ENCODE measurements around the gene SESN3. TPM values are rescaled to one million over a fixed set of nuclear protein-coding genes. Genes with fewer than 3 reads are reported as not detected.
"Not testable (repeated sequence)": the region's sequence is repeated elsewhere in the genome, so short reads cannot be mapped to it uniquely, and the experiment has no call there.

The SESN3 gene
- total RNA-seq, 1 donor from 2014 or later = 6.0 TPM

GRCh38 chr11:95254131-95254704 is 23.2 kb upstream of the SESN3 start:
- peak; percentile 94 for ATAC-seq
- intact Hi-C loops (cut with DNase I) = no loop called here

GRCh38 chr11:95253141-95253540 is 22.1 kb upstream of the SESN3 start:
- DNase-seq (ENCODE audit: missing footprints) = no peak
- intact Hi-C loops (cut with DNase I) = no loop called here
- no peak for ATAC-seq

More at GRCh38 chr11:95254131-95254704, 23.2 kb upstream of the SESN3 start:
- peak; percentile 82 for DNase-seq (ENCODE audit: missing footprints)

GRCh38 chr11:95252586-95252985 is 21.6 kb upstream of the SESN3 start:
- intact Hi-C loops (cut with DNase I) = no loop called here
- no peak for ATAC-seq

GRCh38 chr11:95251896-95252295 is 20.9 kb upstream of the SESN3 start:
- ATAC-seq; intact Hi-C loops (cut with DNase I); DNase-seq (ENCODE audit: missing footprints): not testable (repeated sequence)

More at GRCh38 chr11:95252586-95252985, 21.6 kb upstream of the SESN3 start:
- DNase-seq (ENCODE audit: missing footprints) = no peak

GRCh38 chr11:95248666-95249467 is 17.9 kb upstream of the SESN3 start:
- ATAC-seq = no peak
- intact Hi-C loops (cut with DNase I) = no loop called here
- DNase-seq (ENCODE audit: missing footprints) = no peak

DNA sequence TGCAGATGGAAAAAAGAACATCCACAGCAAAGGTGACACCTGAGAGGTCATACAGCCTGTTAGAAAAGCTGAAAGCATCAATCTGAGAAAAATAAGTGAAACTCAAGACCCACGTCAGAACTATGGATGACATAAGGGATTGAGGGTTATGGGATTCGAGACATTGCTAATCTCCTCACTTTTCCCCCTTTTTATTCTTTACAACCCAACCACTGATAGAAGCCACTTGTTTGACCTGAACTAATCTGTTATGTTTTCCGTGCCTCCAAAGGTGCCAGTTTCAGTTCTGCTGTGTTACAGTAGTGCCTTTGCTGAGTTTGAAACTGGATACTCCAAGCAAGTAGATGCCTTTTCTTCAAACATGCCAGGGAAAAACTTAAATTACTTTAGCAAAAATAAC is 16.9 kb upstream of the SESN3 start:
- ATAC-seq (no peak), DNase-seq (ENCODE audit: missing footprints) (no peak)
- intact Hi-C loops (cut with DNase I) = no loop called here

GRCh38 chr11:95247127-95247684 is 16.2 kb upstream of the SESN3 start:
- intact Hi-C loops (cut with DNase I) = no loop called here
- ATAC-seq (no peak), DNase-seq (ENCODE audit: missing footprints) (no peak)

DNA sequence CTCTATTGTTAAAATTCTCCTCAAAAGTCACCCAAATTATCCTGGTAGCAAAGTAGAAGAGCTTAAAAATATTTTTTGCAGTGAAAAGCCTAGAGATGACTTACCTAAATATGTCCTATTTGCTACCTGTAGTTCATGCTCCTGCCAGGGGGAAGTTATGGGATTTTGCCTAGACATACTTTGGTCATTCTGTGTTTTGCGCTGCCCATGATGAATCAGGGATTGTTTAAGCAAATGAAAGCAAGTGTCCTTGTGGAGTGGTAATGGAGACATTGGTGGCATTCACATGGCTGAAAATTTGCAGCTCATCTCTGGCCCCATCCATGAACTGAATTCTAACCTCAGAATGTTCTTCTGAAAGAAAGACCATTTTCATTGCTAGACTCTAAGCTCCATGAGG is 14.6 kb upstream of the SESN3 start:
- intact Hi-C loops (cut with DNase I) = no loop called here
- no peak for DNase-seq (ENCODE audit: missing footprints)
- no peak for ATAC-seq

DNA sequence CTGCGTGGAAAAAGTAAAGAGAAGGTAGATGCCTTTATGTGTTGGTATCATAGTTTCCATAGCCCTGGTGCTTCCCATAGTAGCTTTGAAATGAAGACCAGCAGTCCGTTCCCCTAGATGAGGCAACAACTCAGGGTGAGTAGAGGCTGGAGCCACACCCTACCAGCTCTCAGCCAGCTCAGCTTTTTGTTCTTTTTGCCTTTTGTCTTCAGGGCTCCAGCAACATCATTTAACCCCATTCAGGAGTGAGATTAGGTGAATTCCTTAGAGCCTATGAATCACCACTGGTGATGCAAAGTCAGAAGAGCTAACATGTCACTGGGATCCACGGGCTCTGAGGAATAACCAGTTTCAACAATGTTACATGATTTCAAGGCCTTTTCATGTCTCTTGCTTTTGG is 14.0 kb upstream of the SESN3 start:
- DNase-seq (ENCODE audit: missing footprints) (no peak), ATAC-seq (no peak)
- intact Hi-C loops (cut with DNase I) = no loop called here

DNA sequence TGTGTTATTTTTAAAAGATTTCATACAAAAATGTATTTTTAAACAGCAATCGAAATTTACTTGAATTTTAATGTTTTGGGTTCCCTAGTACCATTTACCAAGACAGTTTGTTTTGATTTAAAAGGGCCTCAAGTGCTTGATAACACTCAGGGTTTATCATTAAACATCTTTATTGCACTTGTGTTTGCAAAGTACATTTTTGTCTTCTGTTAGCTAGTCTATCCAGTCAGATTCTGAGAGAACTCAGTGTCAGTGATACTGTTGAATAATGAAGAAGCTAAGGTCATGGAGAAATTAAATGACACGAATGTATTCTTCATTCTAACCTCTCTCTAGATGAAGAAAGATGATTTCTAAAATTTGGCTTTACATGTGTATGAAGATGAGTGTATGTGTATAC is 12.7 kb upstream of the SESN3 start:
- no peak for DNase-seq (ENCODE audit: missing footprints)
- ATAC-seq = no peak
- intact Hi-C loops (cut with DNase I) = no loop called here

- DNase-seq (ENCODE audit: missing footprints) (no peak), ATAC-seq (no peak)
- intact Hi-C loops (cut with DNase I) = no loop called here
These were observed 12.0 kb upstream of the SESN3 start for GRCh38 chr11:95242845-95243605.

DNA sequence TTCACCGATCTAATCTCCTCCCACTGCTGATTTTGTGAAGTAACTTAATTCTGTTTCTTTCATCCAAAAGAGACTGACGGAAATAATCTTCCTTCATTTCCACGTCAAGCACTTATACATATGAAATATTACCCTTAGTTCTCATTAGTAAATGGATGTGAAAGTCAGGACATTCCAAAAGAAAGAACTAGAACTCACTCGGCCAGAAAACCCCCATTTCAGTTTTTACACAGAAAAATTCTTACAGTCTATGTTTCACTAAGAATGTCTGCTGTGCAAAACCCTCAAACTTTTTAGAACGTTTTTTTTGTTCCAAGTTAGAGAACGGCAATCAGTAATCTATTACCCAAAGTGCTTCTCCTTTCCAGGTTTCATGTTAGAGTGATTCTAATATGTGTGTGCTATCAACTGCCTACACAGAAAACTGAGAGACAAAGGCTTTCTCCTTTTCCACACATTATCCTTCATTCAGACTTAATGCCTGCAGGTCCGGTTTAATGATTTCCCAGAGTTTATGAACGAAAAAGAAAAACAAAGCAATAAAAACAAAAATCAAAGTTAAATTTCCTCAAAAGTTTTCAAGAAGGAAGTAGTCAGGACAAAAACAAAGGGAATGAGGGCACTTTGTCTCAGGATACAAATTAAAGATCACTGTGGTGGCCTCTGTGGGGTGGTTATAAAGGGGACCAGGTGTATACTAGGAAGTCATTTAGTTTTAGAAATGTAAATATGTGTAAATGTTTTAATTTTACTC is 11.3 kb upstream of the SESN3 start:
- ATAC-seq (no peak), DNase-seq (ENCODE audit: missing footprints) (no peak)
- intact Hi-C loops (cut with DNase I) = no loop called here

- no peak for DNase-seq (ENCODE audit: missing footprints)
- ATAC-seq = peak; percentile 62
- intact Hi-C loops (cut with DNase I) = no loop called here
These were observed 10.7 kb upstream of the SESN3 start for GRCh38 chr11:95241681-95242081.

- intact Hi-C loops (cut with DNase I) = no loop called here
- ATAC-seq = no peak
- DNase-seq (ENCODE audit: missing footprints) = no peak
These were observed 9.1 kb upstream of the SESN3 start for GRCh38 chr11:95239871-95240649.

DNA sequence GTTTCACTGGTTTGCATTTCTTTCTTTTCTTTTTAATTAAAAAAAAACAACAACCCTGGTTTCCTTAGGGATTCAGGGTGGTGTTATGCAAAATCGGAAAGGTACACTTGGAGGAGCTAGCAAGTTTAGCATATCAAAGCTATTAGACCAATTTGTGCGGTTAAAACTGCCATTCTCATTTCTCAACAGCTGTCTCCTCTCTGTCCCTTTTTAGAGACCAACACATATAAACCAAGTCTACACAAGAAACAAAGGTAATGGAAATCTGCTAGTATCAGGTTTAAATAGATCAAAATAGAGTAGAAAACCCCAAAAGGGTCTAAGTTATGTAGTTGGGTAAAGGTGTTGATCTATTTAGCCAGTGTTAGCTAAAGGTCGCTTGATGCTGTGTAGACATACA is 1.7 kb upstream of the SESN3 start:
- ATAC-seq (no peak), DNase-seq (ENCODE audit: missing footprints) (no peak)
- intact Hi-C loops (cut with DNase I) = loop anchor here (5.0 kb wide), 4 partner anchors 80 to 475 kb away; partner anchors contain the start of gene SRSF8

- DNase-seq (ENCODE audit: missing footprints) (peak; percentile 86), ATAC-seq (peak; percentile 20)
- intact Hi-C loops (cut with DNase I) = loop anchor here (5.0 kb wide), 4 partner anchors 80 to 475 kb away; partner anchors contain the start of gene SRSF8
These were observed 1.0 kb upstream of the SESN3 start for GRCh38 chr11:95231881-95232605.

DNA sequence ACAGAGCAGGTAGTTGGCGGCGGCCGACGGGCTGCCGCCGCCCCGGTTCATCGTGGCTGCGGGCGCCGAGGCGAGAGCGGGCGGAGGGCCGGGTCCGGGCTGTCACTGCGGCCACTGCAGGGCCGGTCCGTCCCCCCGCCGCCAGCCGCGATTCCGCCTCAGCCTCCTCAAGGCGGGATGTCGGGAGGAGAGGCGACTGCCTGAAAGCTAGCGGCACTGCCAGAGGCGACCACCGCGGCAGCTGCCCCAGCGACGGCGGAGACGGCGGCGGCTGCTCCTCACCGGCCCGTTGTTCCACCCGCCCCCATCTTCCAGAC is 234 bp downstream of the SESN3 start:
- ATAC-seq (peak; percentile 14), DNase-seq (ENCODE audit: missing footprints) (no peak)
- intact Hi-C loops (cut with DNase I) = loop anchor here (5.0 kb wide), 4 partner anchors 78 to 477 kb away; partner anchors contain the start of gene SRSF8
